GM19372 (cell line): ENCODE measurements around the gene GABBR2.

Experiments used
- ATAC-seq: cut with Tn5 transposase; IDR thresholded peaks from one replicate; pipeline ENCODE4 v1.9.1; 2021; ENCODE audit warnings: mild to moderate bottlenecking, low read depth, moderate library complexity; ENCODE audit not compliant: unreplicated experiment

Gene GABBR2

GRCh38 chr9:98316445-98317133, 392.1 kb downstream of the GABBR2 start:
- no peak for ATAC-seq

GRCh38 chr9:98315551-98316060, 393.1 kb downstream of the GABBR2 start:
- ATAC-seq: peak; percentile 60

- ATAC-seq: no peak
Measured at GRCh38 chr9:98315067-98315453, 393.7 kb downstream of the GABBR2 start.

- no peak for ATAC-seq
Measured at GRCh38 chr9:98314381-98315066, 394.2 kb downstream of the GABBR2 start.

GRCh38 chr9:98312365-98312764, 396.4 kb downstream of the GABBR2 start:
- peak; percentile 49 for ATAC-seq

- no peak for ATAC-seq
Measured at GRCh38 chr9:98311541-98311940, 397.2 kb downstream of the GABBR2 start.

- no peak for ATAC-seq
Measured at GRCh38 chr9:98310752-98311392, 397.9 kb downstream of the GABBR2 start.

GRCh38 chr9:98306384-98307145, 402.2 kb downstream of the GABBR2 start:
- ATAC-seq: no peak

GRCh38 chr9:98304381-98304780, 404.4 kb downstream of the GABBR2 start:
- ATAC-seq: no peak

GRCh38 chr9:98303633-98304125, 405.1 kb downstream of the GABBR2 start:
- no peak for ATAC-seq

- no peak for ATAC-seq
Measured at GRCh38 chr9:98302938-98303632, 405.6 kb downstream of the GABBR2 start.

- no peak for ATAC-seq
Measured at GRCh38 chr9:98302150-98302549, 406.6 kb downstream of the GABBR2 start.

- ATAC-seq: no peak
Measured at GRCh38 chr9:98300611-98301010, 408.1 kb downstream of the GABBR2 start.

- no peak for ATAC-seq
Measured at GRCh38 chr9:98298476-98298875, 410.3 kb downstream of the GABBR2 start.

GRCh38 chr9:98295824-98296223, 412.9 kb downstream of the GABBR2 start:
- no peak for ATAC-seq

GRCh38 chr9:98291820-98292219, 416.9 kb downstream of the GABBR2 start:
- ATAC-seq: no peak

- ATAC-seq: no peak
Measured at GRCh38 chr9:98290411-98290810, 418.3 kb downstream of the GABBR2 start.

GRCh38 chr9:98289614-98290201, 419.0 kb downstream of the GABBR2 start:
- no peak for ATAC-seq

- no peak for ATAC-seq
Measured at GRCh38 chr9:98288881-98289280, 419.9 kb downstream of the GABBR2 start.

GRCh38 chr9:98287384-98287783, 421.4 kb downstream of the GABBR2 start:
- no peak for ATAC-seq
